Sigmoid colon (tissue), 4 donors: ENCODE measurements around the gene SMIM28.

ENCODE experiments used
- POLR2A ChIP-seq, 2 donors: fragments of 450-650 bp; IDR thresholded peaks; one replicate each; pipeline ENCODE4 v1.6.1; 2016; ENCODE audit warnings: antibody characterized with exemption in 2 of 2, mild to moderate bottlenecking in 2 of 2, moderate library complexity in 2 of 2
- POLR2AphosphoS5 ChIP-seq, 4 donors: sonication (generic); formaldehyde crosslinking; IDR thresholded peaks; one replicate each; pipeline ENCODE4 v1.6.1; 2017; ENCODE audit warnings: antibody characterized with exemption in 4 of 4
- TF ChIP-seq, protein P1 (sequence below), 4 experiments: fragments of 450-650 bp in 3 of 4; fragments of 200-600 bp in 1 of 4; IDR thresholded peaks; one replicate each; pipeline ENCODE4 v1.5.1; 2016 to 2019; ENCODE audit warnings: antibody characterized with exemption in 4 of 4, mild to moderate bottlenecking in 3 of 4, moderate library complexity in 2 of 4

DNA sequence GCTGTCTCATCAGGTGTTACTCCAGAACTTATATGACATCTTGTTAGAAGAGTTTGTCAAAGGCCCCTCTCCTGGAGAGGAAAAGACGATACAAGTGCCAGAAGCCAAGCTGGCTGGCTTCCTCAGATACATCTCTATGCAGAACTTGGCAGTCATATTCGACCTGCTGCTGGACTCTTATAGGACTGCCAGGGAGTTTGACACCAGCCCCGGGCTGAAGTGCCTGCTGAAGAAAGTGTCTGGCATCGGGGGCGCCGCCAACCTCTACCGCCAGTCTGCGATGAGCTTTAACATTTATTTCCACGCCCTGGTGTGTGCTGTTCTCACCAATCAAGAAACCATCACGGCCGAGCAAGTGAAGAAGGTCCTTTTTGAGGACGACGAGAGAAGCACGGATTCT lies 43.7 kb upstream of the SMIM28 start:
- TF ChIP-seq, protein P1, sequence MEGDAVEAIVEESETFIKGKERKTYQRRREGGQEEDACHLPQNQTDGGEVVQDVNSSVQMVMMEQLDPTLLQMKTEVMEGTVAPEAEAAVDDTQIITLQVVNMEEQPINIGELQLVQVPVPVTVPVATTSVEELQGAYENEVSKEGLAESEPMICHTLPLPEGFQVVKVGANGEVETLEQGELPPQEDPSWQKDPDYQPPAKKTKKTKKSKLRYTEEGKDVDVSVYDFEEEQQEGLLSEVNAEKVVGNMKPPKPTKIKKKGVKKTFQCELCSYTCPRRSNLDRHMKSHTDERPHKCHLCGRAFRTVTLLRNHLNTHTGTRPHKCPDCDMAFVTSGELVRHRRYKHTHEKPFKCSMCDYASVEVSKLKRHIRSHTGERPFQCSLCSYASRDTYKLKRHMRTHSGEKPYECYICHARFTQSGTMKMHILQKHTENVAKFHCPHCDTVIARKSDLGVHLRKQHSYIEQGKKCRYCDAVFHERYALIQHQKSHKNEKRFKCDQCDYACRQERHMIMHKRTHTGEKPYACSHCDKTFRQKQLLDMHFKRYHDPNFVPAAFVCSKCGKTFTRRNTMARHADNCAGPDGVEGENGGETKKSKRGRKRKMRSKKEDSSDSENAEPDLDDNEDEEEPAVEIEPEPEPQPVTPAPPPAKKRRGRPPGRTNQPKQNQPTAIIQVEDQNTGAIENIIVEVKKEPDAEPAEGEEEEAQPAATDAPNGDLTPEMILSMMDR (IDR thresholded peaks at IDR 0.05), result no peak
- TF ChIP-seq POLR2A (IDR thresholded peaks at IDR 0.05) (no peak), POLR2AphosphoS5 (IDR thresholded peaks at IDR 0.05) (no peak)
